H1 (cell line): ENCODE measurements around the gene DNAJB11. TPM values are rescaled to one million over a fixed set of nuclear protein-coding genes. Genes with fewer than 3 reads are reported as not detected.

Experiments
- CTCF ChIA-PET: fragments of 300-600 bp; sonication (Branson Sonifier 250); formaldehyde crosslinking; loops from one replicate; lab custom pipeline; 2021; ENCODE audit not compliant: partially characterized antibody; lab: Charles Lee
- POLR2A ChIA-PET: fragments of 300-600 bp; sonication (Branson Sonifier 250); formaldehyde crosslinking; loops from one replicate; lab custom pipeline; 2021; ENCODE audit warnings: inconsistent platforms; ENCODE audit not compliant: partially characterized antibody; lab: Charles Lee
- DNase-seq, 2 experiments: peaks; one replicate each; pipeline versions ENCODE4 v3.0.0 to v3.0.0-alpha.2; 2010 to 2022; ENCODE audit warnings: low spot score in 2 of 2, low read depth in 1 of 2, mixed read lengths in 1 of 2
- FAIRE-seq: peaks from 2 replicates; lab custom pipeline; 2011; peaks lifted over from hg19 to GRCh38; lab: Jason Lieb, UNC
- H2AFZ ChIP-seq: 2 replicates; pipeline ENCODE4 v1.8.1; 2012; ENCODE audit warnings: low read length, inconsistent platforms
- H2AK5ac ChIP-seq: 2 replicates; pipeline ENCODE4 v1.6.1; 2013; ENCODE audit warnings: low read depth, low read length
- H2BK120ac ChIP-seq: replicated peaks from 2 replicates; pipeline ENCODE3; 2013; ENCODE audit warnings: low read depth, low read length, inconsistent platforms
- H2BK12ac ChIP-seq: 2 replicates; pipeline ENCODE4 v1.6.1; 2013; ENCODE audit warnings: low read depth, low read length
- H2BK15ac ChIP-seq: 2 replicates; pipeline ENCODE4 v1.6.1; 2013; ENCODE audit warnings: low read length
- H2BK20ac ChIP-seq: 2 replicates; pipeline ENCODE4 v1.6.1; 2013; ENCODE audit warnings: low read length
- H2BK5ac ChIP-seq: 2 replicates; pipeline ENCODE4 v1.6.1; 2013; ENCODE audit warnings: low read depth, low read length
- H3K14ac ChIP-seq: 2 replicates; pipeline ENCODE4 v1.6.1; 2013; ENCODE audit warnings: inconsistent platforms; ENCODE audit not compliant: insufficient read length
- H3K18ac ChIP-seq: 2 replicates; pipeline ENCODE4 v1.6.1; 2013; ENCODE audit warnings: low read length; ENCODE audit errors: extremely low read depth
- H3K23ac ChIP-seq: 2 replicates; pipeline ENCODE4 v1.6.1; 2013; ENCODE audit warnings: inconsistent platforms; ENCODE audit not compliant: insufficient read length
- H3K23me2 ChIP-seq: 2 replicates; pipeline ENCODE4 v1.6.1; 2013; ENCODE audit warnings: low read depth, low read length
- H3K27ac ChIP-seq: 2 replicates; pipeline ENCODE4 v1.6.1; 2011; ENCODE audit warnings: low read depth, low read length, inconsistent platforms
- H3K27me3 ChIP-seq, 4 experiments: replicated peaks in 1 of 4; 1 replicate in 1 of 4; 2 replicates in 3 of 4; pipeline versions ENCODE4 v1.6.1 to v1.8.1; 2011 to 2013; ENCODE audit warnings: low read length in 3 of 4, mild to moderate bottlenecking in 3 of 4, inconsistent platforms in 2 of 4, mixed read lengths in 2 of 4, moderate library complexity in 1 of 4; ENCODE audit not compliant: control insufficient read depth in 3 of 4, insufficient read depth in 3 of 4; ENCODE audit errors: extremely low read depth in 1 of 4
- H3K36me3 ChIP-seq, 4 experiments: 2 replicates each; pipeline versions ENCODE4 v1.6.1 to v1.8.1; 2011 to 2013; ENCODE audit warnings: mild to moderate bottlenecking in 4 of 4, low read length in 3 of 4, moderate library complexity in 2 of 4, control low read depth in 1 of 4, inconsistent platforms in 1 of 4; ENCODE audit not compliant: insufficient read depth in 4 of 4, control insufficient read depth in 2 of 4
- H3K4ac ChIP-seq: replicated peaks from 2 replicates; pipeline ENCODE3; 2013; ENCODE audit warnings: low read length, low read depth, mixed read lengths, inconsistent platforms; ENCODE audit not compliant: insufficient read length
- H3K4me1 ChIP-seq, 4 experiments: replicated peaks in 1 of 4; 1 replicate in 1 of 4; 2 replicates in 3 of 4; pipeline versions ENCODE4 v1.6.1 to v1.8.1; 2011 to 2013; ENCODE audit warnings: low read length in 3 of 4, inconsistent platforms in 2 of 4, mixed read lengths in 1 of 4; ENCODE audit not compliant: insufficient read depth in 4 of 4, control insufficient read depth in 3 of 4
- H3K4me2 ChIP-seq, 2 experiments: 2 replicates each; pipeline versions ENCODE4 v1.6.1 to v1.8.1; 2011 to 2013; ENCODE audit warnings: low read depth in 2 of 2, low read length in 2 of 2, control low read depth in 1 of 2, inconsistent platforms in 1 of 2, mild to moderate bottlenecking in 1 of 2; ENCODE audit not compliant: insufficient read depth in 1 of 2
- H3K4me3 ChIP-seq, 4 experiments: fragments of 200-600, 300-600 bp in 1 of 4; sonication (generic), shearing (Covaris generic), sonication (Bioruptor Twin) in 1 of 4; 2 replicates each; pipeline versions ENCODE4 v1.5.1 to v1.8.1; 2011 to 2016; ENCODE audit warnings: low read length in 4 of 4, low read depth in 3 of 4, control low read depth in 2 of 4, inconsistent platforms in 2 of 4, mild to moderate bottlenecking in 2 of 4, mixed read lengths in 1 of 4, moderate library complexity in 1 of 4; ENCODE audit not compliant: insufficient read depth in 2 of 4; ENCODE audit errors: extremely low read depth in 1 of 4
- H3K56ac ChIP-seq: replicated peaks from 2 replicates; pipeline ENCODE3; 2013; ENCODE audit warnings: low read depth, mild to moderate bottlenecking, mixed read lengths, low read length, inconsistent platforms; ENCODE audit not compliant: insufficient read length
- H3K79me1 ChIP-seq: 2 replicates; pipeline ENCODE4 v1.6.1; 2013; ENCODE audit warnings: low read depth, low read length, control low read depth
- H3K79me2 ChIP-seq, 2 experiments: 2 replicates each; pipeline versions ENCODE4 v1.6.1 to v1.8.1; 2012 to 2013; ENCODE audit warnings: low read length in 2 of 2, mild to moderate bottlenecking in 2 of 2, inconsistent platforms in 1 of 2; ENCODE audit not compliant: insufficient read depth in 2 of 2, control insufficient read depth in 1 of 2
- H3K9ac ChIP-seq, 4 experiments: replicated peaks in 1 of 4; 1 replicate in 1 of 4; 2 replicates in 3 of 4; pipeline versions ENCODE4 v1.6.1 to v1.8.1; 2011 to 2013; ENCODE audit warnings: low read depth in 3 of 4, low read length in 3 of 4, control low read depth in 2 of 4, mild to moderate bottlenecking in 2 of 4, moderate library complexity in 2 of 4, inconsistent platforms in 1 of 4; ENCODE audit errors: extremely low read depth in 1 of 4
- H3K9me3 ChIP-seq, 2 experiments: 2 replicates each; pipeline versions ENCODE4 v1.6.1 to v1.8.1; 2012 to 2013; ENCODE audit warnings: mild to moderate bottlenecking in 2 of 2, moderate library complexity in 2 of 2, control low read depth in 1 of 2, inconsistent platforms in 1 of 2, low read depth in 1 of 2, low read length in 1 of 2, mixed read lengths in 1 of 2; ENCODE audit not compliant: insufficient read depth in 2 of 2
- H4K20me1 ChIP-seq, 2 experiments: replicated peaks in 1 of 2; 2 replicates each; pipeline versions ENCODE3 to v1.8.1; 2011 to 2013; ENCODE audit warnings: inconsistent platforms in 2 of 2, low read length in 2 of 2, mild to moderate bottlenecking in 1 of 2; ENCODE audit not compliant: insufficient read depth in 2 of 2, control insufficient read depth in 1 of 2
- H4K5ac ChIP-seq: 2 replicates; pipeline ENCODE4 v1.6.1; 2013; ENCODE audit warnings: low read length, low read depth, mixed read lengths, inconsistent platforms; ENCODE audit not compliant: insufficient read length
- H4K8ac ChIP-seq: 2 replicates; pipeline ENCODE4 v1.8.0; 2013; ENCODE audit warnings: mild to moderate bottlenecking, moderate library complexity, low read length, inconsistent platforms; ENCODE audit not compliant: insufficient read depth; ENCODE audit errors: extremely low read depth
- H4K91ac ChIP-seq: replicated peaks from 2 replicates; pipeline ENCODE3; 2013; ENCODE audit warnings: low read length, mixed read lengths, inconsistent platforms; ENCODE audit not compliant: insufficient read length
- CREB1 ChIP-seq: IDR thresholded peaks from 2 replicates; pipeline ENCODE4 v1.6.1; 2012; ENCODE audit warnings: inconsistent platforms
- POLR2A ChIP-seq, 2 experiments: IDR thresholded peaks; 1 replicate in 1 of 2; 2 replicates in 1 of 2; pipeline ENCODE4 v1.6.1; 2011; ENCODE audit warnings: low read depth in 2 of 2, low read length in 2 of 2, mild to moderate bottlenecking in 2 of 2; ENCODE audit errors: control extremely low read depth in 1 of 2
- RAD21 ChIP-seq, 2 experiments: IDR thresholded peaks in 1 of 2; conservative IDR thresholded peaks in 1 of 2; 2 replicates each; pipeline ENCODE4 v1.6.1; 2011; ENCODE audit warnings: low read depth in 2 of 2, low read length in 2 of 2, improper control_type of control experiment in 1 of 2, inconsistent platforms in 1 of 2, mild to moderate bottlenecking in 1 of 2, moderate library complexity in 1 of 2
- TBP ChIP-seq: IDR thresholded peaks from 2 replicates; pipeline ENCODE4 v1.6.1; 2011; ENCODE audit warnings: low read depth, low read length, improper control_type of control experiment
- TEAD4 ChIP-seq: IDR thresholded peaks from 2 replicates; pipeline ENCODE4 v1.6.1; 2012; ENCODE audit warnings: low read depth, low read length, inconsistent platforms, mixed read lengths
- YY1 ChIP-seq: IDR thresholded peaks from 2 replicates; pipeline ENCODE4 v1.6.1; 2011; ENCODE audit warnings: low read depth, mild to moderate bottlenecking, low read length
- WGBS, 2 experiments: shearing (Covaris generic) in 1 of 2; methylation state at CpG; one replicate each; pipeline versions ENCODE4 v1.1.6 to v1.1.7; 2013 to 2015; ENCODE audit warnings: low lambda C conversion rate in 2 of 2, mixed read lengths in 2 of 2, inconsistent platforms in 1 of 2, low coverage in 1 of 2, missing lambda C conversion rate in 1 of 2; ENCODE audit not compliant: insufficient replicate concordance in 2 of 2, insufficient coverage in 1 of 2, insufficient read length in 1 of 2; ENCODE audit errors: extremely low coverage in 1 of 2, missing lambda C conversion rate in 1 of 2; 5-methylcytosine and 5-hydroxymethylcytosine counted together
- polyA plus RNA-seq, 7 experiments: library from polyadenylated mRNA; depleted of rRNA in 3 of 7; stranded (reverse) in 5 of 7; unstranded in 2 of 7; fragments of >200 nt in 5 of 7; fragments of 200-250 nt in 2 of 7; gene quantifications; 1 replicate in 5 of 7; 2 replicates in 1 of 7; 4 replicates in 1 of 7; pipeline versions ENCODE4 v1.2.1 to v1.2.3, GENCODE V29; 2011 to 2013; ENCODE audit warnings: missing spikeins in 2 of 7, mixed read lengths in 2 of 7
- total RNA-seq: library from RNA; stranded (reverse); fragmentation: NEBNext Ultra II Directional; extraction: Animal tissue kit (Norgen Biotek cat#: 25700); gene quantifications from 2 replicates; pipeline ENCODE4 v1.2.1, GENCODE V29; 2021
- TF ChIP-seq, protein P1 (sequence below), 3 experiments: IDR thresholded peaks; 1 replicate in 2 of 3; 2 replicates in 1 of 3; pipeline versions ENCODE4 v1.5.1 to v1.6.1; 2011; ENCODE audit warnings: low read length in 3 of 3, mild to moderate bottlenecking in 3 of 3, inconsistent platforms in 2 of 3, low read depth in 1 of 3, moderate library complexity in 1 of 3; ENCODE audit not compliant: insufficient read depth in 1 of 3; ENCODE audit errors: control extremely low read depth in 1 of 3
- TF ChIP-seq, protein P2 (sequence below): IDR thresholded peaks from 2 replicates; pipeline ENCODE4 v1.6.1; 2012; ENCODE audit warnings: inconsistent platforms

Gene DNAJB11
- total and polyA plus RNA-seq, 2 of the 8 experiments (the other 6 are each of a cell fraction or from before 2014, with no cell fraction given) = 14.6 to 63.9 TPM

DNA sequence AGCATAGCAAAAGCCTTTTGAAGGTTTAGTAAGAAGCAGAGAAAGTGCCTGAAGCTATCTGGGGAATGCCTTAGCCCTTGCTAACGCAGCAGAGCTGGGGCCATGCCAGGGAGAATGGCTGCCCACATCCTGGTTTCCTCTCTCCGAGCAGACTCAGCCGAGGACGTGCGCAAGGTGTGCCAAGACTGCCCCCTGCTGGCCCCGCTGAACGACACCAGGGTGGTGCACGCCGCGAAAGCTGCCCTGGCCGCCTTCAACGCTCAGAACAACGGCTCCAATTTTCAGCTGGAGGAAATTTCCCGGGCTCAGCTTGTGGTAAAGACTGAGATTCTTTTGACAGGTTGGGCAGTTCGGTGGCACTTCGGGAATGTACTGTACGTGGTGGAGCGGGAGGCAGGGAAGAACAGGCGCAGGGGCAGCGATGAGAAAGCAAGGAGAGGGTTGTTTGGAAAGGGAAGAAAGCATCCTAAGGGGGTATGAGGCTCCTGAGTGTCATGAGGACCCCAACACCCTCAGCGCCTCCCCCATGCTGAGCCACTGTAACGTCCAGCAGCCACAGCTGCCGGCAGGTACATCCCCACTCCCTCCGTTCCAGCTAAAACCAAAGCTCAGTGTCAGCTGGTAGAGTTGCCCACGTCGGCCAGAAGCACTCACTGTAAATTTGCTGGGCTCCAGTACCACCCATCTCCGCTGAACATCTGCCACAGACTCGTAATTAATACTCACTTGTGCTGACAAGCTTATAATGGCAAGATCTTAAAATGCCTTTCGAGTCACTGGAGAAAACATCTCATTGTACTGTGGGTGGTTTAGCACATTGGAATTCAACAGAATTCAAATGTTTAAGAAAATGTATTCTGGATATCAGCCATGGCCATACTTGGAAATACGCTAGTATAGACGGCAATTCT lies 46.8 kb downstream of the DNAJB11 start:
- ChIA-PET CTCF (interaction anchor here (0.6 to 12.9 kb wide), 55 partner anchors 8 to 511 kb away, joined by 3 to 333 read pairs (median 4); partner anchors contain the start of genes FETUB, HRG and KNG1), POLR2A (interaction anchor here (0.6 to 6.2 kb wide), 6 partner anchors 20 to 173 kb away, joined by 3 to 87 read pairs (median 4); partner anchors contain the start of gene EIF4A2)
- Histone ChIP-seq H3K56ac (no peak overlapping the region), H3K27me3 (peaks cover 0 to 2% (median 0%) of the 10 kb centered on the region in 4 experiments; a peak in 1 of 7 replicates), H3K36me3 (no peaks in the 10 kb centered on the region), H3K9me3 (no peaks in the 10 kb centered on the region), H2BK5ac (no peak overlapping the region; the same call in 1 of the 2 replicates), H4K5ac (peak overlapping the region; percentile 49), H3K23me2 (no peaks in the 10 kb centered on the region), H3K14ac (no peak overlapping the region), H3K4me1 (peaks cover 0 to 7% (median 6%) of the 10 kb centered on the region in 4 experiments; a peak in 6 of 7 replicates), H3K79me1 (no peaks in the 10 kb centered on the region), H4K8ac (no peak overlapping the region), H4K91ac (peak overlapping the region; percentile 85), H2BK20ac (peak overlapping the region; percentile 49; the same call in 1 of the 2 replicates), H3K4me2 (peak overlapping the region; percentile 0 to 23; a peak in 2 of 4 replicates), H2BK120ac (no peak overlapping the region), H2BK15ac (no peak overlapping the region), H4K20me1 (no peaks in the 10 kb centered on the region), H2AFZ (peak overlapping the region; percentile 81), H3K27ac (no peak overlapping the region), H2BK12ac (peak overlapping the region; percentile 35; the same call in 1 of the 2 replicates), H3K4me3 (peak overlapping the region in 1 of 4 experiments; percentile 17; a peak in 1 of 8 replicates), H3K9ac (no peak overlapping the region), H2AK5ac (no peak overlapping the region), H3K79me2 (no peaks in the 10 kb centered on the region), H3K23ac (no peak overlapping the region), H3K18ac (peak overlapping the region; percentile 43; the same call in 1 of the 2 replicates), H3K4ac (no peak overlapping the region)
- DNase-seq (peak; percentile 75 to 87), FAIRE-seq (peak; percentile 50)
- 49% methylated on average over 31 of the region's 31 CpGs; no CpG with 5 or more reads in 1 of the 2 experiments for WGBS, 2 experiments
- TF ChIP-seq TEAD4 (peak; percentile 40; the same call in 1 of the 2 replicates), POLR2A (IDR thresholded peaks at IDR 0.05; ENCODE audit: control extremely low read depth in 1 of 2, low read depth in 2 of 2, low read length in 2 of 2) (no peak), CREB1 (peak; percentile 65), TBP (0 out of 2 replicates have a peak, but pooled peaks have one; percentile 15), YY1 (peak; percentile 91), RAD21 (IDR thresholded peaks at IDR 0.05 in 1 of 2, conservative IDR thresholded peaks at IDR 0.05 in 1 of 2; ENCODE audit: low read depth in 2 of 2, low read length in 2 of 2) (peak; percentile 74 to 84)
- TF ChIP-seq, protein P1, sequence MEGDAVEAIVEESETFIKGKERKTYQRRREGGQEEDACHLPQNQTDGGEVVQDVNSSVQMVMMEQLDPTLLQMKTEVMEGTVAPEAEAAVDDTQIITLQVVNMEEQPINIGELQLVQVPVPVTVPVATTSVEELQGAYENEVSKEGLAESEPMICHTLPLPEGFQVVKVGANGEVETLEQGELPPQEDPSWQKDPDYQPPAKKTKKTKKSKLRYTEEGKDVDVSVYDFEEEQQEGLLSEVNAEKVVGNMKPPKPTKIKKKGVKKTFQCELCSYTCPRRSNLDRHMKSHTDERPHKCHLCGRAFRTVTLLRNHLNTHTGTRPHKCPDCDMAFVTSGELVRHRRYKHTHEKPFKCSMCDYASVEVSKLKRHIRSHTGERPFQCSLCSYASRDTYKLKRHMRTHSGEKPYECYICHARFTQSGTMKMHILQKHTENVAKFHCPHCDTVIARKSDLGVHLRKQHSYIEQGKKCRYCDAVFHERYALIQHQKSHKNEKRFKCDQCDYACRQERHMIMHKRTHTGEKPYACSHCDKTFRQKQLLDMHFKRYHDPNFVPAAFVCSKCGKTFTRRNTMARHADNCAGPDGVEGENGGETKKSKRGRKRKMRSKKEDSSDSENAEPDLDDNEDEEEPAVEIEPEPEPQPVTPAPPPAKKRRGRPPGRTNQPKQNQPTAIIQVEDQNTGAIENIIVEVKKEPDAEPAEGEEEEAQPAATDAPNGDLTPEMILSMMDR (IDR thresholded peaks at IDR 0.05; ENCODE audit: control extremely low read depth in 1 of 3, insufficient read depth in 1 of 3, low read depth in 1 of 3, low read length in 3 of 3) = peak; percentile 85 to 98 (median 96)
- TF ChIP-seq, protein P2, sequence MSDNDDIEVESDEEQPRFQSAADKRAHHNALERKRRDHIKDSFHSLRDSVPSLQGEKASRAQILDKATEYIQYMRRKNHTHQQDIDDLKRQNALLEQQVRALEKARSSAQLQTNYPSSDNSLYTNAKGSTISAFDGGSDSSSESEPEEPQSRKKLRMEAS = peak; percentile 67
